ENCODE results near the gene MX1. TPM values are rescaled to one million over a fixed set of nuclear protein-coding genes. Genes with fewer than 3 reads are reported as not detected.

The MX1 gene
- total RNA-seq, 3 donors from 2014 or later (not counting 1 experiment from before 2014, with no cell fraction given): 22.7 to 67.0 (median 60.6) TPM

DNA sequence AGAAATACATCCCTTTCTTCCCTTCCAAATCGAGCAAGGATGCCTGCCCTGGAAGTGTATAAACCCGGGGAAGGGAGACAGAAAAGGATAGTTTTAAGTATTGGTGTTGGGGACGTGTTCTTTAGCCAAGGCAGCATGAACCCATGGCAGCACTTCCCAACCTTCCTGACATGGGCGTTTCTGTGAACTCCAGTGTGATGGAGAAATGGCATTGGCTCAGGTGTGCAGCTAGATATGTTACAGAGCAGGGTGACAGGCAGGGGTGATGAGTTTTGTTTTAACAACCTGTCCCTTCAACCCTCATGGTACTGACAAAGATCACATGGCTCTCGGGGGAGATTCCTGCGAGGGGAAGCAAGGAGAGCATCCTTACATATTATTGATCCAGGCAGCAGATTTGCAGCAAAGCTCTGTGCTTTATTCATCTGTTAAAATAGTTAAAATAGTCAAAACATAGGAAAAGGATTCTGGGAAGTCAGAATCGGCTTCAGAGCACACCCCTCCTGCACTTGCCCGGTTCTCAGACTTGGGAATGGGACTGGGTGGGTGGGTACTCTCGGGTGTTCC lies 4.0 kb downstream of the MX1 start:
- WGBS (ENCODE audit: insufficient coverage): 93% methylated on average over 8 of the region's 9 CpGs
- no peaks in the 10 kb centered on the region for H3K27me3 ChIP-seq (ENCODE audit: control insufficient read depth, insufficient read depth, low read length)
- Mint-ChIP-seq H3K4me1 (peaks cover 12 to 15% of the 10 kb centered on the region in 2 donors), H3K9me3 (peaks cover 0 to 3% of the 10 kb centered on the region in 2 donors), H3K27ac (no peak overlapping the region), H3K36me3 (peaks cover 10% of the 10 kb centered on the region), H3K4me3 (no peak overlapping the region), H3K27me3 (ENCODE audit: low read depth in 2 of 2) (no peaks in the 10 kb centered on the region)
- H3K4me3 ChIP-seq (ENCODE audit: low read length): no peak overlapping the region
- no peak for DNase-seq
- intact Hi-C loops (cut with micrococcal nuclease): no loop called here
- ATAC-seq: no peak
- TF ChIP-seq, protein P1, sequence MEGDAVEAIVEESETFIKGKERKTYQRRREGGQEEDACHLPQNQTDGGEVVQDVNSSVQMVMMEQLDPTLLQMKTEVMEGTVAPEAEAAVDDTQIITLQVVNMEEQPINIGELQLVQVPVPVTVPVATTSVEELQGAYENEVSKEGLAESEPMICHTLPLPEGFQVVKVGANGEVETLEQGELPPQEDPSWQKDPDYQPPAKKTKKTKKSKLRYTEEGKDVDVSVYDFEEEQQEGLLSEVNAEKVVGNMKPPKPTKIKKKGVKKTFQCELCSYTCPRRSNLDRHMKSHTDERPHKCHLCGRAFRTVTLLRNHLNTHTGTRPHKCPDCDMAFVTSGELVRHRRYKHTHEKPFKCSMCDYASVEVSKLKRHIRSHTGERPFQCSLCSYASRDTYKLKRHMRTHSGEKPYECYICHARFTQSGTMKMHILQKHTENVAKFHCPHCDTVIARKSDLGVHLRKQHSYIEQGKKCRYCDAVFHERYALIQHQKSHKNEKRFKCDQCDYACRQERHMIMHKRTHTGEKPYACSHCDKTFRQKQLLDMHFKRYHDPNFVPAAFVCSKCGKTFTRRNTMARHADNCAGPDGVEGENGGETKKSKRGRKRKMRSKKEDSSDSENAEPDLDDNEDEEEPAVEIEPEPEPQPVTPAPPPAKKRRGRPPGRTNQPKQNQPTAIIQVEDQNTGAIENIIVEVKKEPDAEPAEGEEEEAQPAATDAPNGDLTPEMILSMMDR (IDR thresholded peaks at IDR 0.05): no peak
- no peak overlapping the region for H3K27ac ChIP-seq (ENCODE audit: low read length)
- no peaks in the 10 kb centered on the region for H3K9me3 ChIP-seq (ENCODE audit: control insufficient read depth, insufficient read depth, low read length)
- H3K36me3 ChIP-seq (ENCODE audit: control insufficient read depth, insufficient read depth, low read length): peaks cover 30% of the 10 kb centered on the region
- peaks cover 13% of the 10 kb centered on the region for H3K4me1 ChIP-seq (ENCODE audit: control insufficient read depth, insufficient read depth, low read length)

DNA sequence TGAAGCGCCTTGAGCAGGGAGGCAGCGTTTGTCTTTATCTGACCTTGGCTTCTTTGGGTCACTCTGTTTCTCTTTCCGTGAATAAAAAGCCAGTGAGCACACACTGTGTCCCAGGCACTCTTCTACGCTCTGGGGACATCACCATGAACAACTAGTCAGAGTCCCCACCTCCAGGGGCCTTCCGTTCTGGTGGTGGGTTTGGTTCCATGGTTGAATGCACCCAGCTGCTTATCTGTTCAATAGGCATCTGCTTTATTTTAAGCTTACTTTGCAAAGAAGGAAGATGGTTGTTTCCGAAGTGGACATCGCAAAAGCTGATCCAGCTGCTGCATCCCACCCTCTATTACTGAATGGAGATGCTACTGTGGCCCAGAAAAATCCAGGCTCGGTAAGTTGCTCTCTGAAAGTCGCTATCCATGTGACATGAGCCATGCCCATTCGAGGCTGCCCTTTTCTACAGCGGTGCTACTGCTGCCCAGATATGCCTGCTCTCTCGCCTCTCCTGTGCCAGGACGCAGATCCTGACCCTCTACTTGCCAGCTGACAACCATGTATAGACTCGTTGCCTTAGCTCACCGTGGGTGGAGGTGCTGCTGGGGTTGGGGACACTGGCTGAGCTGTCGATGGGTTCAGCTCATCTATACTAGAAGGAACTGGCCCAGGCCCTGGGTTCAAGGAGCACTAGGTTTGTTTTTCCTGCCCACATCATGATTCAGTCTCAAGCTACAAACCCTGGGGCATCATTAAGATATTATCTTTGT lies 5.9 kb downstream of the MX1 start:
- 83% methylated on average over 16 of the region's 16 CpGs for WGBS (ENCODE audit: insufficient coverage)
- Mint-ChIP-seq H3K36me3 (peaks cover 26% of the 10 kb centered on the region), H3K4me1 (peaks cover 0 to 11% of the 10 kb centered on the region in 2 donors)

DNA sequence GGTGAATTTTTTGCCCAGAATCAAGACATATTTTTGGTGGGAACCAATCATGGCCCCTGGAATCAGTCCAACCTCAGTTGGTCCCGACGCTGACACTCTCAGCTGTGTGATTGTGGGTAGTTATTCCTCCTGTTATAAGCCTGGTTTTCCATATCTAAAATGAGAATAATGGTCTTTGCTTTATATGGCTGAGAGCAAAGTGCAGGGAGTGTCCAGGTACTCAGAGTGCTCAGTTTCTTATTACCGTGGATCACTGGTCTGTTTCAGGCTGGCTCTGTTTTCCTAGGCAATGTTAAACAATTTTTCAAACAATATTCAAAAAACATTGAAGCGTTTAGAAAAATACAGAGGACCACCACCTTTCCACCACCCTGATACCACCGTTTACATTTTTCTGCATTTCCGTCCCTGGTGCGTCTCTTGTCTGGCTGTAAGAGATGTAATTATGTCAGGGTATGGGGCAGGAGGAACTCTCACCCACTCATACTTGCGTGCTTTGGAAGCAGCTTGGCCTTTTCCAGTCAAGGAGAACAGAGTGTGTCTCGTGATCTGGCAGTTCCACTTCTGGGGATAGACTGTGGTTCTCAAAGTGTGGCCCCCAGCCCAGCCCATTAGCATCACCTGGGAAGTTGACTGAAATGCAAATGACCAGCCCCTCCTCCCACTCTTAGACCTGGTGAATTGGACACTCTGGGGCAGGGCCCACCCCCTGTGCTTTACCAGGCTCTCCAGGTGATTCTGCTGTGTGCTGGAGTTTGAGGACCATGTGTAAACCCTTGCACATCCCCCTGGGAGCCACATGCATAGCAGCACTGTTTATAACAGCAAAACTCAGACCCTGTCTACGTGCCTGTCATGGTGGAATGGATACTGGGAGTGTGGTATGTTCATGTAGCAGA lies 6.8 kb downstream of the MX1 start:
- Mint-ChIP-seq H3K36me3 (peaks cover 28% of the 10 kb centered on the region), H3K4me3 (no peak overlapping the region), H3K27me3 (ENCODE audit: low read depth in 2 of 2) (no peaks in the 10 kb centered on the region), H3K27ac (no peak overlapping the region), H3K4me1 (peaks cover 0 to 2% of the 10 kb centered on the region in 2 donors), H3K9me3 (peaks cover 0 to 3% of the 10 kb centered on the region in 2 donors)
- 89% methylated on average over 7 of the region's 10 CpGs for WGBS (ENCODE audit: insufficient coverage)
- intact Hi-C loops (cut with micrococcal nuclease): no loop called here
- no peak for ATAC-seq
- TF ChIP-seq, protein P1 (IDR thresholded peaks at IDR 0.05): no peak
- Histone ChIP-seq H3K4me1 (ENCODE audit: control insufficient read depth, insufficient read depth, low read length) (no peaks in the 10 kb centered on the region), H3K36me3 (ENCODE audit: control insufficient read depth, insufficient read depth, low read length) (peaks cover 54% of the 10 kb centered on the region), H3K27ac (ENCODE audit: low read length) (no peak overlapping the region), H3K4me3 (ENCODE audit: low read length) (no peak overlapping the region), H3K9me3 (ENCODE audit: control insufficient read depth, insufficient read depth, low read length) (no peaks in the 10 kb centered on the region), H3K27me3 (ENCODE audit: control insufficient read depth, insufficient read depth, low read length) (no peaks in the 10 kb centered on the region)
- DNase-seq: no peak

More for the DNA sequence above, 5.9 kb downstream of the MX1 start:
- Mint-ChIP-seq H3K4me3 (no peak overlapping the region), H3K27ac (no peak overlapping the region), H3K9me3 (peaks cover 0 to 3% of the 10 kb centered on the region in 2 donors), H3K27me3 (ENCODE audit: low read depth in 2 of 2) (no peaks in the 10 kb centered on the region)
- no peaks in the 10 kb centered on the region for H3K9me3 ChIP-seq (ENCODE audit: control insufficient read depth, insufficient read depth, low read length)
- peaks cover 2% of the 10 kb centered on the region for H3K4me1 ChIP-seq (ENCODE audit: control insufficient read depth, insufficient read depth, low read length)
- DNase-seq (no peak), ATAC-seq (no peak)
- intact Hi-C loops (cut with micrococcal nuclease): no loop called here
- H3K4me3 ChIP-seq (ENCODE audit: low read length): no peak overlapping the region
- peaks cover 45% of the 10 kb centered on the region for H3K36me3 ChIP-seq (ENCODE audit: control insufficient read depth, insufficient read depth, low read length)
- H3K27me3 ChIP-seq (ENCODE audit: control insufficient read depth, insufficient read depth, low read length): no peaks in the 10 kb centered on the region
- TF ChIP-seq, protein P1 (IDR thresholded peaks at IDR 0.05): no peak
- H3K27ac ChIP-seq (ENCODE audit: low read length): no peak overlapping the region

Measured in natural killer cell (primary cell).